HEK293T (cell line): ENCODE results near the gene RBP3.

Experiments
- CTCF ChIA-PET: fragments of 350-600 bp; formaldehyde crosslinking; extraction: SDS; loops from one replicate; lab custom pipeline; 2021; ENCODE audit warnings: antibody characterized with exemption, inconsistent platforms; lab: Yijun Ruan, JAX
- POLR2A ChIA-PET: fragments of 350-600 bp; formaldehyde crosslinking; extraction: SDS; loops from one replicate; lab custom pipeline; 2020; ENCODE audit warnings: antibody characterized with exemption, inconsistent platforms; lab: Yijun Ruan, JAX
- DNase-seq: peaks from one replicate; pipeline ENCODE4 v3.0.0; 2012; ENCODE audit warnings: mixed read lengths; ENCODE audit errors: extremely low spot score
- ARNT ChIP-seq: fragments of 450-650 bp; IDR thresholded peaks from 2 replicates; pipeline ENCODE4 v1.6.1; 2017; ENCODE audit warnings: mild to moderate bottlenecking
- BHLHE40 ChIP-seq: fragments of 450-650 bp; IDR thresholded peaks from 2 replicates; pipeline ENCODE4 v1.6.1; 2016; ENCODE audit warnings: mild to moderate bottlenecking, moderate library complexity, borderline replicate concordance
- CTBP1 ChIP-seq: fragments of 450-650 bp; IDR thresholded peaks from 2 replicates; pipeline ENCODE4 v1.6.1; 2016; ENCODE audit warnings: borderline replicate concordance
- ELF4 ChIP-seq: fragments of 450-650 bp; IDR thresholded peaks from 2 replicates; pipeline ENCODE4 v1.6.1; 2017; ENCODE audit warnings: antibody characterized with exemption
- FOXA1 ChIP-seq: fragments of 450-650 bp; IDR thresholded peaks from 2 replicates; pipeline ENCODE4 v1.6.1; 2016; ENCODE audit warnings: mild to moderate bottlenecking
- FOXK2 ChIP-seq: fragments of 450-650 bp; IDR thresholded peaks from 2 replicates; pipeline ENCODE4 v1.6.1; 2016; ENCODE audit warnings: mild to moderate bottlenecking
- FOXM1 ChIP-seq: fragments of 450-650 bp; IDR thresholded peaks from 2 replicates; pipeline ENCODE4 v1.6.1; 2017; ENCODE audit warnings: mild to moderate bottlenecking, borderline replicate concordance
- HDGF ChIP-seq: fragments of 450-650 bp; IDR thresholded peaks from 2 replicates; pipeline ENCODE4 v1.6.1; 2017; ENCODE audit warnings: antibody characterized with exemption, borderline replicate concordance
- L3MBTL2 ChIP-seq: fragments of 450-650 bp; conservative IDR thresholded peaks from 2 replicates; pipeline ENCODE4 v1.6.1; 2016; ENCODE audit warnings: mild to moderate bottlenecking
- LEF1 ChIP-seq: fragments of 450-650 bp; IDR thresholded peaks from 2 replicates; pipeline ENCODE4 v1.6.1; 2017; ENCODE audit warnings: mild to moderate bottlenecking, borderline replicate concordance
- NFRKB ChIP-seq: fragments of 450-650 bp; IDR thresholded peaks from 2 replicates; pipeline ENCODE4 v1.6.1; 2016; ENCODE audit warnings: mild to moderate bottlenecking, moderate library complexity
- SP1 ChIP-seq: fragments of 450-650 bp; IDR thresholded peaks from 2 replicates; pipeline ENCODE4 v1.6.1; 2017
- SUZ12 ChIP-seq: fragments of 450-650 bp; IDR thresholded peaks from 2 replicates; pipeline ENCODE4 v1.6.1; 2016; ENCODE audit warnings: mild to moderate bottlenecking
- TARDBP ChIP-seq: fragments of 450-650 bp; IDR thresholded peaks from 2 replicates; pipeline ENCODE4 v1.6.1; 2016
- ZNF384 ChIP-seq: fragments of 450-650 bp; IDR thresholded peaks from 2 replicates; pipeline ENCODE4 v1.6.1; 2016
- TF ChIP-seq, protein P1 (sequence below): fragments of 450-650 bp; IDR thresholded peaks from 2 replicates; pipeline ENCODE4 v1.6.1; 2016

The RBP3 gene

DNA sequence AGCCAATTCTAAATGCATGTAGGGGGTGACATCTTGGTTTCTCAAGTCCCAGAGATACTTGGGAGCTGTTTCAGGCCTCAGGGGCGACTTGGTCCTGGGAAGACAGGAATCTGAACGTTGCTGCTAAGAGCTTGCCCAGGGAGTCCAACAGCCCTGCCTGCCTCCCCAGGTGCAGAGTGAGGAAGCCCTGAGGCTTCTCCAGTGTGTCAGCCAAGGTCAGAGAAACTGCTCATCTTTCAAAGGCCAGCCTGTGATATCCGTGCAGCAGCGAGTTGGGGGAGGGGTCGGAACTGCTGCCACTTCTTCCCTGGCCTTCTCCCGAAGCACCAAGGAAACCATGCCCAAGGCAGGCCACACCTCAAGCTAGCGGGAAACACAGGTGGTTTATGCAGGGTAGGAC lies 16.2 kb upstream of the RBP3 start:
- no peak for DNase-seq
- TF ChIP-seq FOXA1 (no peak), L3MBTL2 (no peak), ELF4 (no peak), ARNT (no peak), CTBP1 (no peak)
- ChIA-PET CTCF (no interaction called here), POLR2A (no interaction called here)

DNA sequence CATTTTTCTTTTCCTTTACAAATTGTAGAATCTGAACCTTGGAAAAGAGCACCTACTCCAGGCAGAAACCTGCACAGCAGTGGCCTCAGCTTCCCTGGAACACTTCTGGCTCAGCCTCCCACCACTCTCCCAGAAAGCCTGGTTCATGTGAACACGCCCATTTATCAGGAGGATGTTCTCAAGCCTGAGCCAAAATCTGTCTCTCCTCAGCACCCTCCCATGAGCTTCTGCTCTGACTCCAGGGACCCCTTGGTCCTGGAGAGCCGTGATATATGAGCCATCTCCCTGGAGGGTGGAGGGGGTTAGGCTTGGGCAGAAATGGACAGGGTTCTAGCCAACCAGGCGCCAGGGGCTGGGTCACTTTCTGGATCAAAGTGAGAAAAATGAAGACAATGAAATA lies 15.8 kb upstream of the RBP3 start:
- TF ChIP-seq TARDBP = no peak
- no peak for TF ChIP-seq CTBP1
- no peak for TF ChIP-seq BHLHE40
- no peak for TF ChIP-seq ARNT
- no peak for TF ChIP-seq FOXM1
- no peak for TF ChIP-seq FOXA1
- no peak for TF ChIP-seq FOXK2
- no peak for TF ChIP-seq NFRKB
- TF ChIP-seq, protein P1, sequence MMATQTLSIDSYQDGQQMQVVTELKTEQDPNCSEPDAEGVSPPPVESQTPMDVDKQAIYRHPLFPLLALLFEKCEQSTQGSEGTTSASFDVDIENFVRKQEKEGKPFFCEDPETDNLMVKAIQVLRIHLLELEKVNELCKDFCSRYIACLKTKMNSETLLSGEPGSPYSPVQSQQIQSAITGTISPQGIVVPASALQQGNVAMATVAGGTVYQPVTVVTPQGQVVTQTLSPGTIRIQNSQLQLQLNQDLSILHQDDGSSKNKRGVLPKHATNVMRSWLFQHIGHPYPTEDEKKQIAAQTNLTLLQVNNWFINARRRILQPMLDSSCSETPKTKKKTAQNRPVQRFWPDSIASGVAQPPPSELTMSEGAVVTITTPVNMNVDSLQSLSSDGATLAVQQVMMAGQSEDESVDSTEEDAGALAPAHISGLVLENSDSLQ = no peak
- POLR2A ChIA-PET = no interaction called here
- CTCF ChIA-PET = no interaction called here
- DNase-seq = no peak

DNA sequence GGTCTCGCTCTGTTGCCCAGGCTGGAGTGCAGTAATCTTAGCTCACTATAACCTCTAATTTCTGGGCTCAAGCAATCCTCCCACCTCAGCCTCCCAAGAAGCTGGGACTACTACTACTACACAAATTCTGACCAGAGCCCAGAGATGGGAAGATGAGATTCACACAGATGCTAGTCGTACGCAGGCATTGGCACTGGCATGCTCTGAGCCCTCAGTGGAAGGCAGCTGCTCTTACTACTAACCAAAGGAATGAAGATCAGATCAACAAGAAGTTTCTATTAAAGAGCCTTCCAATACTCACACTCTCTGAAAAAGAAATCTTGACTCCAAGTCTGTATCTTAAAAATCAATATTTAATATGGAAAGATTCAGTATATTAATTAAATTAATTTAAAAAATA lies 15.2 kb upstream of the RBP3 start:
- ChIA-PET CTCF (no interaction called here), POLR2A (no interaction called here)
- DNase-seq = no peak
- no peak for TF ChIP-seq ARNT
- no peak for TF ChIP-seq NFRKB
- no peak for TF ChIP-seq TARDBP
- no peak for TF ChIP-seq FOXM1
- no peak for TF ChIP-seq ELF4
- TF ChIP-seq CTBP1 = no peak
- no peak for TF ChIP-seq BHLHE40
- TF ChIP-seq LEF1 = no peak
- no peak for TF ChIP-seq FOXK2
- TF ChIP-seq FOXA1 = no peak
- TF ChIP-seq SUZ12 = no peak
- no peak for TF ChIP-seq HDGF
- TF ChIP-seq SP1 = no peak
- TF ChIP-seq, protein P1 = no peak
- TF ChIP-seq L3MBTL2 = no peak
- no peak for TF ChIP-seq ZNF384

DNA sequence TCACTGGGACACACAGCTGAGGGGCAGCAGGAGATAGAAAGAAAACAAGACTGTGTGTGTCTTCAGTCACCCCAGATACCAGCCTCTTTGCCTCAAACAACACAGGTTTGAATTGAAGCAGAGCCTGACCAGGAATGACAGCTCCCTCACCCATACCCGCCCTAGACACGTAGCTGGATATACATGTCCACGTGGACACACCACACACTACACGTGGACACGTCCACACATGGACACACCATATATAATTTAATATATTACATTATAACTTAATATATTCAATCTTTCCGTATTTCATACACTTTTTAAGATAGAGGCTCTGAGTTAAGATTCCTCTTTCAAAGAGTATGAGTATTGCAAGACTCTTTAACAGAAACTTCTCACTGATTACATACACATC lies 14.6 kb upstream of the RBP3 start:
- no peak for TF ChIP-seq FOXM1
- TF ChIP-seq CTBP1 = no peak
- no peak for TF ChIP-seq FOXK2
- CTCF ChIA-PET = no interaction called here
- POLR2A ChIA-PET = no interaction called here
- no peak for DNase-seq

DNA sequence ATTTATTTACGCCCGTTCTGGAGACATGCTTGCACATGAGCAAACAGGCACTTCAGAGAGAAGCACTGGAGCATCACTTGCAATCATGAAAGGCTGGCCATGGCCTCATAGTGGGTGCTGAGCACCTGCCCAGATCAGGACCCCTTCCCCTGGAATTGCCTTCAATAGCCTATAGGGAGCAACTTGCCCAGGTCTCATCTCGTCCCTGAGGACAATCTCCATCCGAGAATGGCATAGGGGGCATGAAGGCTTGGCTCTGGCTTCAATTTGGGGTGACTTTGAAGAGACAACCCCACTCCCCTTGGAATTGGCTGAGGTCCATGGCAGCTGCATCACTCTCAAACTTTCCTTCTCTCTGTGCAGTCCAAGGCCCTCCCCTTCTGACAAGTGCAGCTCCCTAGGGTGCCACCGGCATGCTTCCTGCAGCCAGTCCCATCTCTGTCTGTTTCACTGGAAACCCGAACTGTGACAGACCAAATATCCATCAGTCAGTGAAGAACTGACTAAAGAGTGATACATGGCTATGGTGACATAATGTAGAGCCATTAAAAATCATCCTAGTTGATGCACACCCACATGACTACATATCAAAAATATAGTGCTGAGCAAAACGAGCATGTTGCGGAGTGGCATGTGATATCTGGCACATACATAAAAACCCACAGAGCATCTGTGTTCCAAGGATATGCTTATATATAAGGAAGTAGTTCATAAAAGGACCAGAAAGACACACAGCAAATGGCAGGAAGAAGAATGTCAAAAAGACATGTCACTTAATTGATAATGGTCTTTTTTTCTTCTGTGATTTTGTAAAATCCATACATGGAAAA lies 13.5 kb upstream of the RBP3 start:
- TF ChIP-seq FOXA1 = no peak
- no peak for TF ChIP-seq ARNT
- TF ChIP-seq FOXM1 = no peak
- no peak for TF ChIP-seq SUZ12
- no peak for TF ChIP-seq NFRKB
- no peak for TF ChIP-seq TARDBP
- TF ChIP-seq LEF1 = no peak
- TF ChIP-seq L3MBTL2 = no peak
- no peak for TF ChIP-seq FOXK2
- TF ChIP-seq ELF4 = no peak
- TF ChIP-seq, protein P1 = no peak
- TF ChIP-seq SP1 = no peak
- TF ChIP-seq ZNF384 = no peak
- TF ChIP-seq BHLHE40 = no peak
- no peak for TF ChIP-seq HDGF
- TF ChIP-seq CTBP1 = no peak
- POLR2A ChIA-PET = no interaction called here
- CTCF ChIA-PET = no interaction called here
- no peak for DNase-seq

DNA sequence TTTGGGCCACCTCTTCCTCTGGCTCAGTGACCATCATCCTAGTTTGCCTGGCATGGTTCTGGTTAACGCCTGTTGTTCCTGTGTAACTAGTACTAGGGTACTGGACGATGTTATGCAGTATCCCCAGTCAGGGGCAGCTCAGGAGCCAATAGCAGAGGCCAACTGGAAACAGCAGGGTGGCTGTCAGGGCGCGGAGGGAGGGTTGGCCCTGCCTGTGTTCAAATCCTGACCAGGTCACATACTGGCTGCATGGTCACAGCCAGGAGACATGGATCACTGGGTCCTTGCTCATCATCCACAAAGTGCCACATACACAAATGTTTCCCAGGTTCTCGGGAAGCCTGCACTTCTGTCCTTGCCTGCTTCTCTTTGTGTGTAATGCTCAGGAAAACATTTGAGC lies 12.3 kb upstream of the RBP3 start:
- TF ChIP-seq CTBP1 (no peak), ELF4 (no peak), SUZ12 (no peak), FOXM1 (no peak), HDGF (no peak), ZNF384 (no peak), FOXA1 (no peak), LEF1 (no peak)
- TF ChIP-seq, protein P1 = no peak
- ChIA-PET CTCF (no interaction called here), POLR2A (no interaction called here)
- no peak for DNase-seq
